HEK293T (cell line): Measurements from ENCODE around the gene TWSG1.

Experiments
- CTCF ChIA-PET: fragments of 350-600 bp; formaldehyde crosslinking; extraction: SDS; loops from one replicate; lab custom pipeline; 2021; ENCODE audit warnings: antibody characterized with exemption, inconsistent platforms; lab: Yijun Ruan, JAX
- POLR2A ChIA-PET: fragments of 350-600 bp; formaldehyde crosslinking; extraction: SDS; loops from one replicate; lab custom pipeline; 2020; ENCODE audit warnings: antibody characterized with exemption, inconsistent platforms; lab: Yijun Ruan, JAX
- DNase-seq: peaks from one replicate; pipeline ENCODE4 v3.0.0; 2012; ENCODE audit warnings: mixed read lengths; ENCODE audit errors: extremely low spot score
- ARNT ChIP-seq: fragments of 450-650 bp; IDR thresholded peaks from 2 replicates; pipeline ENCODE4 v1.6.1; 2017; ENCODE audit warnings: mild to moderate bottlenecking
- BHLHE40 ChIP-seq: fragments of 450-650 bp; IDR thresholded peaks from 2 replicates; pipeline ENCODE4 v1.6.1; 2016; ENCODE audit warnings: mild to moderate bottlenecking, moderate library complexity, borderline replicate concordance
- CTBP1 ChIP-seq: fragments of 450-650 bp; IDR thresholded peaks from 2 replicates; pipeline ENCODE4 v1.6.1; 2016; ENCODE audit warnings: borderline replicate concordance
- ELF4 ChIP-seq: fragments of 450-650 bp; IDR thresholded peaks from 2 replicates; pipeline ENCODE4 v1.6.1; 2017; ENCODE audit warnings: antibody characterized with exemption
- FOXA1 ChIP-seq: fragments of 450-650 bp; IDR thresholded peaks from 2 replicates; pipeline ENCODE4 v1.6.1; 2016; ENCODE audit warnings: mild to moderate bottlenecking
- FOXK2 ChIP-seq: fragments of 450-650 bp; IDR thresholded peaks from 2 replicates; pipeline ENCODE4 v1.6.1; 2016; ENCODE audit warnings: mild to moderate bottlenecking
- FOXM1 ChIP-seq: fragments of 450-650 bp; IDR thresholded peaks from 2 replicates; pipeline ENCODE4 v1.6.1; 2017; ENCODE audit warnings: mild to moderate bottlenecking, borderline replicate concordance
- HDGF ChIP-seq: fragments of 450-650 bp; IDR thresholded peaks from 2 replicates; pipeline ENCODE4 v1.6.1; 2017; ENCODE audit warnings: antibody characterized with exemption, borderline replicate concordance
- L3MBTL2 ChIP-seq: fragments of 450-650 bp; conservative IDR thresholded peaks from 2 replicates; pipeline ENCODE4 v1.6.1; 2016; ENCODE audit warnings: mild to moderate bottlenecking
- LEF1 ChIP-seq: fragments of 450-650 bp; IDR thresholded peaks from 2 replicates; pipeline ENCODE4 v1.6.1; 2017; ENCODE audit warnings: mild to moderate bottlenecking, borderline replicate concordance
- NFRKB ChIP-seq: fragments of 450-650 bp; IDR thresholded peaks from 2 replicates; pipeline ENCODE4 v1.6.1; 2016; ENCODE audit warnings: mild to moderate bottlenecking, moderate library complexity
- SP1 ChIP-seq: fragments of 450-650 bp; IDR thresholded peaks from 2 replicates; pipeline ENCODE4 v1.6.1; 2017
- SUZ12 ChIP-seq: fragments of 450-650 bp; IDR thresholded peaks from 2 replicates; pipeline ENCODE4 v1.6.1; 2016; ENCODE audit warnings: mild to moderate bottlenecking
- TARDBP ChIP-seq: fragments of 450-650 bp; IDR thresholded peaks from 2 replicates; pipeline ENCODE4 v1.6.1; 2016
- ZNF384 ChIP-seq: fragments of 450-650 bp; IDR thresholded peaks from 2 replicates; pipeline ENCODE4 v1.6.1; 2016
- TF ChIP-seq, protein P1 (sequence below): fragments of 450-650 bp; IDR thresholded peaks from 2 replicates; pipeline ENCODE4 v1.6.1; 2016

Gene TWSG1

DNA sequence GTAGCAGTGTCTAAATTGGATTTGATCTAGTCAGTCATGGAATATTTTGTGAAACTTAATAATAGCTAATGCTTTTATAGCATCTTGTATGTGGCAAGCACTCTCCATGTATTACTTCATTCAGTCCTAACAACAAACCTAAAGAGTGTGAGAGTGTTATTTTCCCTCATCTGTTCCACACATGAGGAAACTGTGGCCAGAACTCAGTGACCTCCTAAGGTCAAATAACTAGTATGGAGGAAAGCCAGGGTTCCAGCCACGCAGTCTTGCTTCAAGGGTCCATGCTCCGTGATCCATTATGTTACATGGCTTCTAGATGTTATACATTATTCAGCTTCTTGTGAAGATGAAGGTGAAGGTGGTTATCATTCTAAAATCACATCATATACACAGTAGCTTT lies 45.5 kb downstream of the TWSG1 start:
- no peak for DNase-seq
- TF ChIP-seq, protein P1, sequence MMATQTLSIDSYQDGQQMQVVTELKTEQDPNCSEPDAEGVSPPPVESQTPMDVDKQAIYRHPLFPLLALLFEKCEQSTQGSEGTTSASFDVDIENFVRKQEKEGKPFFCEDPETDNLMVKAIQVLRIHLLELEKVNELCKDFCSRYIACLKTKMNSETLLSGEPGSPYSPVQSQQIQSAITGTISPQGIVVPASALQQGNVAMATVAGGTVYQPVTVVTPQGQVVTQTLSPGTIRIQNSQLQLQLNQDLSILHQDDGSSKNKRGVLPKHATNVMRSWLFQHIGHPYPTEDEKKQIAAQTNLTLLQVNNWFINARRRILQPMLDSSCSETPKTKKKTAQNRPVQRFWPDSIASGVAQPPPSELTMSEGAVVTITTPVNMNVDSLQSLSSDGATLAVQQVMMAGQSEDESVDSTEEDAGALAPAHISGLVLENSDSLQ, result no peak
- TF ChIP-seq L3MBTL2, result no peak
- POLR2A ChIA-PET, result no interaction called here
- CTCF ChIA-PET, result no interaction called here

DNA sequence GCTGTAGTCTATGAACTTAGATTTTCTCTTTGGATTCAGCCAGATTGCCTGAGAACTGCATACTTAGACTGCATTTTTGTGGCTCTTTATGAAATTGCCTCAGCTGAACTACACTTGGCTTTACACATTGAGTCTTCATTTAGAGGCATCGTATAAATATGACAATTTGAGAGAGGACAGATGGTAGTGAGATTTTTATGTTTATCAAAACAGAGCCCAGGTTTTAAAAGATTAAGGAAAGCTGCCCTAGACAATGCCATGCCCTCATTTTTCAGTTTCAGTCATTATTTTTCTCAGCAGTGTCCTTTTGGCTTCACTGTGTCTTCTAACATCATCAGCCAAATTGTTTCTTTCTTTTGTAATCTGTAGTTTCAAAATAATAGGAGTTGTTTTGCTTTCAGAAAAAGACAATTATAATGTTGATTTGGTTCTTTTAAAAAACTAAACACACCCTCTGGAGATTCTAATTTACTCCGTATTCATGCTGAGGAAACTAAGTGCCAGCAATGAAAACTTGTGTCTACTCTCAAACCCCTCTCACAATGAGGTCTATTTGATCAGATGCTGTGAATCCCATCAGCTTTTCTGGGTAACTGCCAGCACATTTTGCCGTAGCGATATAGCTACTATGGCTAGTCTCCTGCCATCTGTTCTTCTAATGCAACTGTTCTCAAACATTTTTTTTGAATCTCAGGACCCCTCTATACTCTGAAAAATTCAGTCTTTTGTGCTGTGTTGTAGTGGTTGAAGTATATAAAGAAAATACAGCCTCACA lies 46.2 kb downstream of the TWSG1 start:
- CTCF ChIA-PET, result no interaction called here
- TF ChIP-seq FOXM1 (no peak), SUZ12 (no peak), ZNF384 (no peak), FOXA1 (no peak), TARDBP (no peak), SP1 (no peak), LEF1 (no peak), HDGF (no peak), ARNT (no peak), CTBP1 (no peak), ELF4 (no peak), FOXK2 (no peak)
- POLR2A ChIA-PET, result no interaction called here
- DNase-seq, result no peak

DNA sequence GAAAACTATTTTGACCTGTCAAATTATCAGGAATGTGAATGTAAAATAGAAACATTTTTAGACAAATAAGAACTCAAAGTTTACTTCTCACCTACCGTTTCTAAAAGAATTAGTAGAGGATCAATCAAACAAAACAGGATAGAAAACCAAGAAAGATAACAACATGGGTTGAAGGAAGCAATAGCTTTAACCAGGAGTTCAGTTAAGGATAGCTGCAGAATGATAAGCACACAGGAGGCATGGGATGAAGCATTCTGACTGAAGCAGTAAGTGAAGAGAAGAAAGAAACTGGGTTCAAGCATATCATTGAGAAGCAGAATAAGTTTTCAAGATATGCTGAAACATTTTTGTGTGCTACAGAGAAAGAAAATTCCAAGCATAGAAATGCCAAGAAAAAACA lies 52.3 kb downstream of the TWSG1 start:
- no peak for TF ChIP-seq FOXM1
- TF ChIP-seq LEF1, result no peak
- POLR2A ChIA-PET, result no interaction called here
- no peak for DNase-seq
- CTCF ChIA-PET, result no interaction called here

DNA sequence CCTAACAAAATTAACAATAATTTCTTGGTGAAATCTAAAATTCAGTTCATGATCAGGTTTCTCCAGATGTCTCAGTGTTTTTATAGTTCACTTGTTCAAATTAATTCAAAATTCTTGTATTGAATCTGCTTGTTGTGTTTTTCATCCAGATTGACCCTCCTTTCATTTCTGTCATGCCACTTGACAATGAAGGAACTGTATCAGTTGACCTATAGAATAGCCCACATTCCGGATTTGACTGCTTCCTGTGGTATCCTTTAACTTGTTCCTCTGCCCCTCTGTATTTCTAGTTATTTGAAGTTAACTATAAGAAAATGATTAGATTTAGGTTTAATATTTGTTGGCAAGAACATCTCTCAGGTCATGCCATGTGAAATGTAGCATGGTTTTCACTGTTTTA lies 53.3 kb downstream of the TWSG1 start:
- POLR2A ChIA-PET, result no interaction called here
- TF ChIP-seq, protein P1, result no peak
- TF ChIP-seq NFRKB (no peak), L3MBTL2 (no peak), ELF4 (no peak), HDGF (no peak), FOXK2 (no peak), ZNF384 (no peak), TARDBP (no peak), CTBP1 (no peak), ARNT (no peak), FOXA1 (no peak), LEF1 (no peak), SP1 (no peak), SUZ12 (no peak), FOXM1 (no peak)
- CTCF ChIA-PET, result no interaction called here
- DNase-seq, result no peak

DNA sequence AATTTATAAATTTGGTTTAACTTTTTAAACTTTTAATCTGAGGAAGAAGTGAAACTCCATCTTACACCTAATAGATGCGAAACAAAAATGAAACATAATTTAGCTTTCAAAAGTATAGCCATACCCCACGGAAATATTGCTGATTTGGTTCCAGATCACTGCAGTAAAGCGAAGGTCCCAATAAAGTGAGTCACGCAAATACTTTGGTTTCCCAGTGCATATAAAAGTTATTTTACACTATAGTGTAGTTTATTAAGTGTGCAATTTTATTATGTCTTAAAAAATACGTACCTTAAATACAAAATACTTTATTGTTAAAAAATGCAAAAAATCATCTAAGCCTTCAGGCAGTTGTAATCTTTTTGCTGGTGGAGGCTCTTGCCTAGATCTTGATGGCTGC lies 55.1 kb downstream of the TWSG1 start:
- ChIA-PET POLR2A (no interaction called here), CTCF (no interaction called here)
- TF ChIP-seq SUZ12 (no peak), ELF4 (no peak), FOXA1 (no peak), TARDBP (no peak), FOXM1 (no peak), SP1 (no peak), ZNF384 (no peak), HDGF (no peak), BHLHE40 (no peak), LEF1 (no peak), L3MBTL2 (no peak), NFRKB (no peak), CTBP1 (no peak)
- TF ChIP-seq, protein P1, result no peak
- no peak for DNase-seq

DNA sequence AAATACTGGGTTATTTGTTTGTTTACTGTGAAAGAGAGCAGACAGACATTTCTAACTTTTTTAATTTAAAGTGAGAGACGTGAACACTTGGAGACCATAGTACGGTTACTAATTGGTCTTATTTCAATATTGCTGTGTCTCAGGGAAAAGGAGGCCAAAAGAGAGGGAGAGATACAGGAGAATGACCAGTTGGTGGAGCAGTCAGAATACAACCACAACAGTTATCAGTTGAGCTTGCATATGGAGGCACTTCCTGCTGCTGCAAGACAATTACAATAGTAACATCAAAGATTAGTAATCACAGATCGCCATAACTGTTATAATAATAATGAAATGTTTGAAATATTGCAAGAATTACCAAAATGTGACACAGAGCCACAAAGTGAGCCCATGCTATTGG lies 58.2 kb downstream of the TWSG1 start:
- CTCF ChIA-PET, result interaction anchor here (0.6 kb wide), 1 partner anchor 123 kb away, joined by 4 read pairs; no protein-coding TSS in a partner anchor
- POLR2A ChIA-PET, result no interaction called here
- no peak for DNase-seq
- TF ChIP-seq FOXK2, result no peak

DNA sequence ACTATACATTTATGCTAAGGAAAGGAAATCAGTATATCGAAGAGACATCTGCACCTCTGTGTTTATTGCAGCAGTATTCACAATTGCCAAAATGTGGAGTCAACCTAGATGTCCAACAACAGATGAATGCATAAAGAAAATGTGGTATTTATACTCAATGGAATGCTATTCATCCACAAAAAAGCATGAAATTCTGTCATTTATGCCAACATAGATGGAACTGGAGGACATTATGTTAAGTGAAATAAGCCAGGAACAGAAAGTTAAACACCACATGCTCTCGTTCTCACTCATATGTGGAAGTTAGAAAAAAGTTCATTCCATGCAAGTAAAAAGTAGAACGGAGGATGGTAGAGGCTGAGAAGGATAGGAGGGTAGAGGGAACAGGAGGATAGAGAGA lies 59.5 kb downstream of the TWSG1 start:
- ChIA-PET CTCF (no interaction called here), POLR2A (no interaction called here)
- no peak for TF ChIP-seq CTBP1
- no peak for TF ChIP-seq FOXM1
- no peak for TF ChIP-seq ELF4
- no peak for TF ChIP-seq NFRKB
- DNase-seq, result no peak
